GM19452 (cell line): ENCODE results near the gene KREMEN2.
"Not testable (repeated sequence)": the region's sequence is repeated elsewhere in the genome, so short reads cannot be mapped to it uniquely, and the experiment has no call there.

Experiments used
- ATAC-seq: cut with Tn5 transposase; IDR thresholded peaks from one replicate; pipeline ENCODE4 v1.9.1; 2021; ENCODE audit not compliant: unreplicated experiment

The KREMEN2 gene

DNA sequence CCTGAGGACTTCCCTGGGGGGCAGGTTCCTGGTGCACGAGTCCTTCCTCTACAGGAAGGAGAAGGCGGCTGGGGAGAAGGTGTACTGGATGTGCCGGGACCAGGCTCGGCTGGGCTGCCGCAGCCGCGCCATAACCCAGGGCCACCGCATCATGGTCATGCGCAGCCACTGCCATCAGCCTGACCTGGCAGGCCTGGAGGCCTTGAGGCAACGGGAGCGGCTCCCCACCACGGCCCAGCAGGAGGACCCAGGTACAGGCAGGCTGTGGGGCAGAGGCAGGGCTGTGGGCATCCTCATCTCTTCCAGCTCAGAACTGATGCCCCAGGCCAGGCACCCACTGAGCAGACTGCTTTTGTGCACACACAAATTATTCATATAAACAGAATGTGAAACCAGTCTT lies 25.9 kb upstream of the KREMEN2 start:
- no peak for ATAC-seq

GRCh38 chr16:2939968-2940367 lies 24.1 kb upstream of the KREMEN2 start:
- no peak for ATAC-seq

- no peak for ATAC-seq
Observed at GRCh38 chr16:2942045-2942444, 22.0 kb upstream of the KREMEN2 start.

GRCh38 chr16:2943716-2944115 lies 20.4 kb upstream of the KREMEN2 start:
- not testable (repeated sequence) for ATAC-seq

DNA sequence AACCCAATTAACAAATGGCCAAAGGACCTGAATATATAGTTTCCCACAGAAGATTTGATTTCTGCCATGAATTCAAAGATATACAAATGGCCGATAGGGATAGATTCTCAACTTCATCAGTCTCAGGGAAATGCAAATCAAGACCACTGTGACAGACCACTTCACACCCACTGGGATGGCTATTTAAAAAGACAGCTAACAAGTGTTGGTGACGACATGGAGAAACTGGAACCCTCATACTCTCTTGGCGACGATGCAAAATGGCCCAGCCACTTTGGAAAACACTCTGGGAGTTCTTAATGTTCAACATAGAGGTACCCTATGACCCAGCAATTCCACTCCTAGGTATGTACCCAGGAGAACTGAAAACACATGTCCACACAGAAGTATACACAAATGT lies 17.4 kb upstream of the KREMEN2 start:
- ATAC-seq: no peak

DNA sequence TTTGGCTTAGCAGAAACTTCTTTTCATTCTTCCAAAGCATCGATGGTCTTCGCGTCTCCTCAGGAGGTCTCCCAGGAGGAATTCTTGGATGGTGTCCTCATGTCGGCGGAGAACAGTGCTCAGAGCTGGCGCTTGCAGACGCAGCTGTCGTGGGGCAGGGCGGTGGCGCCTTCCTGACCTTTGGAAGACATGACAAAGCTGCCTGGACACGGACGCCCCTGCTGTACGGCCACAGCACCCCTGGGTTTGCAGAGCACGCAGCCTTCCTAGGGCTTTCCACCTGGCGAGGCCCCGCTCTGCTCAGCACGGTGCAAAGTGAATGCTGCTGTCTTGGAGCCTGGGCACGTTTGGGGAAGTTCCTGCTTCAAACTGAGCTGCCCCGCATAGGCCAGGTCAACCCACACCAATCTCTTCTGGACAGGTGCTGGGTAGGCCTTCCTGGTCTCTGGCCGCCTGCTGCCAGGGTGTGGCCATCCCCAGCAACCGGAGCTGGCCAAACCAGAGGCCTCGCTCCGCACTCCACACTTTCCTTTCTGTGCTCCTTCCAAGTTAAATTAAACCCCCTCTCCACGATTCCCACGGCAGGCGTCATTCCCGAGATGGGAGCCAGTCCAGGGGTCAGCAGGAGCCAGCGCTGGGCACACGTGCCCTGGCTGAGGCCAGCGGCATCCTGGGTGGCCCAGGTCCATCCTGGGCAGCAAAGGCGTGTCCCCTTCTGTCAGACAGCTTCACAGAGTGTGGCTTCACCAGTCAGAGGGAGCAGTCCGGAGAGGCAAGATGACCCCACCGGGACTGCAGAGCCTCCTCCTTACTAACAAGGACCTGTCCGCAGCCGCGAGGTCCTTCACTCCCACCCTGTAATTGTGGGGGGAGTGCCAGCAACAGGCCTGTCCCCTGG lies 15.0 kb upstream of the KREMEN2 start:
- no peak for ATAC-seq

DNA sequence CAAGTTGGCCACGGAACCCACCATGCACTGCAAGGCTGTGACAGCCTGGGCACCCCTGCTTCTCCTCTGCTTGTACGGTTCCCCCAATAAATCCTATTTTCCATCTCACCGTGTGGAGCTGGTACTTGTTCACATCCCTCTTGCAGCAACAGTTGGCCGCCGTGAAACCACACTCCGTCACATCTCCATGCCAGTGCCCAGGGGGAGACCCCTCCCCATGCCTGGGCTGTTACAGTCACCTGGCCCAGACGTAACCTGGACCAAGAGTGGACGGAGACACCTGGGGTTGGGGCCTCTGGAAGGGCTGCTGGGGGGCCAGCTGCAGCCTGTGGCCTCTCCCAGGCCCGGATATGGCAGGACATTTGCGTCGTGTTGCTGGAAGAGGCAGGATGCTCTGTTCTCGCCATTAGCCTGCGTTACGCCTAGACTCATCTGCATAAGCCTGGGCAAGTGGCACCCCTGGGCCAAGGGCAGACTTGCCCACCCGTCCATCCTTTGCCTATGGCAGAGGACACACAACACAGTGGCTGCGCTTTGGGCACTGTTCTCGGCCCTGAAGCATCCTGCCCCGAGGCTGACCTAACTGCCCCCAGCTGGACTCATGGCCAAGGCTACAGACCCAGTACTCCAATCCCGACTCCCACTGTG lies 14.2 kb upstream of the KREMEN2 start:
- ATAC-seq: no peak

- ATAC-seq: no peak
Observed at GRCh38 chr16:2950353-2950724, 13.7 kb upstream of the KREMEN2 start.

DNA sequence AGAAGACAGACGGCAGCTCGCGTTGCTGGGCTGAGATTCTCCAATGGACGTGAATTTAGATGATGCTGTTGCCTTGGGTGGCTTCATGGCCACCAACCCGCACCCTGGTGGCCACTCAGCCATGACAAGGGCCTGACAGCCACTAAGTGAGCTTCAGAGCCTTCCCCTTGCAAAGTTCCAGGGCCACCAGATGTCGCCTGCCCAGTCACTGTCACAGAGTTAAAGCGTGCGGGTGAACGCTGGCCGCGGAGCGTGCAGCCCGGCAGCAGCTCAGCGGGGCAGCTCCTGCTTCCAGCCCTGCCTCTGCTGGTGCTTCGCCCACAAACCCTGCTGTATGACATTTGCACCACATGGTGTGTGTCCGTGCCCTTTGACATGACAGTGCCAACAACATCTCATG lies 13.3 kb upstream of the KREMEN2 start:
- no peak for ATAC-seq

DNA sequence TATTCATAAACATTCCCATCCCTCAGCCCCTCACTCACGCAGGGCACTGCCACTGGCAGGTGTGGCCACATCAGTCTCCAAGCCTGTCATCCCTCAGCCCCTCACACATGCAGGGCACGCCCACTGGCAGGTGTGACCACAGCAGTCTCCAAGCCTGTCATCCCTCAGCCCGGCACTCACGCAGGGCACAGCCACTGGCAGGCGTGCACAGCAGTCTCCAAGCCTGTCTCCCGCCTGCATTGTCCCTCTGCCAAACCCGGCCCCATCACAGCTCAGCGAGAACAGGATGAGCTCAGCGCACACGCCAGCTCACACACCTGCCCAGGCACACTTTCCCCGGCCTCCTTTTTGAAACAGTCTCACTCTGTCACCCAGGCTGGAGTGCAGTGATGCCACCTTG lies 11.4 kb upstream of the KREMEN2 start:
- no peak for ATAC-seq

GRCh38 chr16:2953706-2954627 lies 10.1 kb upstream of the KREMEN2 start:
- ATAC-seq: no peak

DNA sequence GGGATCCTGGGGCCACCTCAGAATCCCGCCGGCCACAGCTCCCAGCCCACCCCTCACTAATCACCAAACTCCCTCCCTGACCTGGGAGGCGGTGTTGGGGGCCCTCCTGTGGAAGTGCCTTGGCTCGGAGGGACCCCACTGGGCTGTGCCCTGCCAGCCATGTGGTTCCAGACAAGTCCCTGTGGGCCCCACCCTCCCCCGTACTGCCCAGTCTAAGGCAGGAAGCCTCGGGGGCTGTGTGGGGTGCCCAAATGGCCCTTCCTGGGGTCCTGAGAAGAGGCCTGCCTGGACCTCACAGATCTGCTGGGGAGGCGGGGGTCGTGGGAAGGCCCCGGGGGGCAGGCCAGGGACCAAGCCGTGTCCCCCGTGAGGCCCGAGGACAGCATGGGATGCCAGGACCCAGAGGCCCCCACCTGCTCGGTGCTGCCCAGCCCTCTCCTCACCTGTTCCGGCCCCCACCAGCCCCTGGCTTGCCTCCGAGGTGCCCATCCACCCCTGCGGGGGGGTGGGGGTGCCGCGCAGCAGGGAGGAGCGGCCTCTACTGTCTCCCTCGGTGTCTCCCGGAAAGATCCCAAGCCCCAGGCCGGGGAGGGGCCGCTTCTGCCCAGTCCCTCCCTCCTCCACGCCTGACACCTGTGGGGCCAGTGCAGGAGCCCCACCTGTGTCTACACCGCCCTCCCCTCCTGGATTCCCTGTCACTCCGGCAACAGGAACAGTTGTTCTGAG lies 9.3 kb upstream of the KREMEN2 start:
- ATAC-seq: no peak

DNA sequence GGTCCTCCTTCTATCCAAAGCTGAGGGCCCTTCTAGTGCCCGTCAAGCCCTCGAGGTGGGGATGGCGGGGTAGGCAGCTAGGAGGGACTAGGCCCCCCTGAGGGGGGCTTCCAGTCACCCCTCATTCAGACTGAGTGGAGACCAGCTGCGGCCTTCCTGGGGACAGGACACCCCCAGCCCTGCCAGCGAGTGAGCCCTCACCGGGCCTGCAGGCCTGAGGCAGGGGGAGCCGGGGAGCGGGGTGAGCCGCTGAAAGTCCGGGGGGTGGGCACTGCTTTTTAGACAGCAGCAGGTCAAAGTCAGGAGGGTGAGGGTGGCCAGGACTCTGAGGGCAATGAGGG lies 8.7 kb upstream of the KREMEN2 start:
- no peak for ATAC-seq

DNA sequence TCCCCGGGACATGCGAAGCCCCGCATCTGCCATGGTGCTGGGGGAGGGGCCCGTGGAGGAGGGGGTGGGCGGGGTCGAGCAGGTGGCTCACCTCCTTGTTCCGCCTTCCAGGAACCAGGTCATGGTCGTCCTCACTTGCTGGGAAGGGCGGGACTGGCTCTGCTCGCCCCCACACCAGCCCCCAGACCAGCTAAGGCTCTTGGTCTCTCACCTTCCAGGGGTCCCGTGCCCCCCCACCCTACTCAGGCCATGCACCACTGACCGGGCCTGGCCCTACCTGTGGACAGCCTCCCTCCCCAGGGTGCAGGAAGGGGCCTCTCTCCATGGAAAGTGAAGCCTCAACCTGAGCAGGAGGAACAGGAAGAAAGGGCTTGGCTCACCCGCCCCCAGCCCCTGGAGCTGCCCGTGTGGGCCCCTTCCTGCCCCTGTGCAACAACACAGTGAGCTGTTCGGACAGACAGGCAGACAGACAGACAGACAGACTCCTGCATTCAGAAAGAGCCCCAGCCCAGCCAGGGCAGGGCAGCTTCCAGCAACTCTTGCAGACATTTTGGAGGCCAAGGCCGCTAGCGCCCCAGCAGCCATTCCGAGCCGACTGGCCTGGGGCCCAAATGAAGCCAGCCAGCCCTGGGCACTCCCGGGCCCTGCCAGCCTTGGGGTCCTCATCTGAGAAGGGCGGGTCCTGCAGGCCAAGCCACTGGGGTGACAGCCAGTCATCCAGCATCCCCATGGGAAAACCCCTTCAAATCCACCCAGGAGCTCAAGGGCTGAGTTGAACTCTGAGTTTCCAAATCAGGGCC lies 8.1 kb upstream of the KREMEN2 start:
- no peak for ATAC-seq

DNA sequence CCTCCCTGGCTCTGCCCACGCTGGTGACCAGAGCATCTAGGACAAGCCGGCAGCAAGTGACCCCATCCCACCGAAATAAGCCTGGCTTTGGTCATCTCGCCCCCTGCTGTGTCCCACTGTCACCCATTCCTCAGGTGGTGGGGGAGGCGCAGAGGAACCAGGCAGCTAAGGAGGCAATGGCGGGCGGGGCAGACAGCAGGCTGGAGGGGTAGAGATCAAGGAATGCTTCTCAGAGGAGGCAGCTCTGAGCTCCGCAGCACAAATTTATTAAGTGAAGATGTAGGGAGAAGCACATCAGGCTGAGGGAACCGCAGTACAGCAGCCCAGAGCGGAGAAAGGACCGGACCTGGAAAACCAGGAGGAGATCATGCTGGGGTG lies 7.5 kb upstream of the KREMEN2 start:
- no peak for ATAC-seq

GRCh38 chr16:2959206-2959605 lies 4.9 kb upstream of the KREMEN2 start:
- no peak for ATAC-seq

- ATAC-seq: no peak
Observed at GRCh38 chr16:2960183-2961010, 3.7 kb upstream of the KREMEN2 start.

DNA sequence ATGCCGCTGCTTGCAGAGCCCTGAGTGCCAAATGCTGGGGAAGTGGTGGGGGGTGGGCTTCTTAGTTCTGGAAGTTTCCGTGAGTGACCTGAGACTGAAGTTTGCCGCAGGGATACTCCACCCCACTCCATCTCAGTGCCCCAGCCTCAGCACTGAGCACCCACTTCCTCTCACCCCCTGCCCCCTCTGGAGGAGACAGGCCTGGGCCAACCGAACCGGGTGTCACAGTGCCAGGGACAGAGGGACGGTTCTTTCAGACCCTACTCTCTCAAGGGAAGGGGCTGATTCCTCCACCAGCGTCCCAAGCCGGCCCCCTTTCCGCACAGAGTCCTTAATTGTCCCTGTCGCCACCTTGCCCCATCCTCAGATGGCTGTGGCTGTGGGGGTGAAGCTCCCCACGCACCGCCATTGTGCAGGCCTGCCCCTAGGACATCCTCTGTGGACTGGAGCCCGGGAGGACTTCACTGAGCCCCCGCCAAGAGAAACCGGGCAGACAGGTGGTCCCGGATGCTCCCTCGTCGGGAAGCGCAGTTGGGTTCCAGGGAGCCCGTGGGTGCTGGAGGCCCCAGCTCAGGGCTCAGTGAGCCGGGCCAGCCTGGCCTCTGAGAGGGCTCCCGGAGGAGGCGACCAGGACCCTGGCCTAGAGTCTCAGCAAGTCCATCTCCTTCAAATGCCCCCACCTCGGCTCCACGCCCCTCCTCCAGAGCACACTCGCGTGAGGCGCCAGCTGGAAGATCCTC lies 1.6 kb upstream of the KREMEN2 start:
- ATAC-seq: no peak
